H1 (cell line): Measurements from ENCODE around the gene LDAH. TPM values are rescaled to one million over a fixed set of nuclear protein-coding genes. Genes with fewer than 3 reads are reported as not detected.

Source experiments
- CTCF ChIA-PET: fragments of 300-600 bp; sonication (Branson Sonifier 250); formaldehyde crosslinking; loops from one replicate; lab custom pipeline; 2021; ENCODE audit not compliant: partially characterized antibody; lab: Charles Lee
- POLR2A ChIA-PET: fragments of 300-600 bp; sonication (Branson Sonifier 250); formaldehyde crosslinking; loops from one replicate; lab custom pipeline; 2021; ENCODE audit warnings: inconsistent platforms; ENCODE audit not compliant: partially characterized antibody; lab: Charles Lee
- DNase-seq, 2 experiments: peaks; one replicate each; pipeline versions ENCODE4 v3.0.0 to v3.0.0-alpha.2; 2010 to 2022; ENCODE audit warnings: low spot score in 2 of 2, low read depth in 1 of 2, mixed read lengths in 1 of 2
- FAIRE-seq: peaks from 2 replicates; lab custom pipeline; 2011; peaks lifted over from hg19 to GRCh38; lab: Jason Lieb, UNC
- H2AFZ ChIP-seq: 2 replicates; pipeline ENCODE4 v1.8.1; 2012; ENCODE audit warnings: low read length, inconsistent platforms
- H2AK5ac ChIP-seq: 2 replicates; pipeline ENCODE4 v1.6.1; 2013; ENCODE audit warnings: low read depth, low read length
- H2BK120ac ChIP-seq: replicated peaks from 2 replicates; pipeline ENCODE3; 2013; ENCODE audit warnings: low read depth, low read length, inconsistent platforms
- H2BK12ac ChIP-seq: 2 replicates; pipeline ENCODE4 v1.6.1; 2013; ENCODE audit warnings: low read depth, low read length
- H2BK15ac ChIP-seq: 2 replicates; pipeline ENCODE4 v1.6.1; 2013; ENCODE audit warnings: low read length
- H2BK20ac ChIP-seq: 2 replicates; pipeline ENCODE4 v1.6.1; 2013; ENCODE audit warnings: low read length
- H2BK5ac ChIP-seq: 2 replicates; pipeline ENCODE4 v1.6.1; 2013; ENCODE audit warnings: low read depth, low read length
- H3K14ac ChIP-seq: 2 replicates; pipeline ENCODE4 v1.6.1; 2013; ENCODE audit warnings: inconsistent platforms; ENCODE audit not compliant: insufficient read length
- H3K18ac ChIP-seq: 2 replicates; pipeline ENCODE4 v1.6.1; 2013; ENCODE audit warnings: low read length; ENCODE audit errors: extremely low read depth
- H3K23ac ChIP-seq: 2 replicates; pipeline ENCODE4 v1.6.1; 2013; ENCODE audit warnings: inconsistent platforms; ENCODE audit not compliant: insufficient read length
- H3K23me2 ChIP-seq: 2 replicates; pipeline ENCODE4 v1.6.1; 2013; ENCODE audit warnings: low read depth, low read length
- H3K27ac ChIP-seq: 2 replicates; pipeline ENCODE4 v1.6.1; 2011; ENCODE audit warnings: low read depth, low read length, inconsistent platforms
- H3K27me3 ChIP-seq, 4 experiments: replicated peaks in 1 of 4; 1 replicate in 1 of 4; 2 replicates in 3 of 4; pipeline versions ENCODE4 v1.6.1 to v1.8.1; 2011 to 2013; ENCODE audit warnings: low read length in 3 of 4, mild to moderate bottlenecking in 3 of 4, inconsistent platforms in 2 of 4, mixed read lengths in 2 of 4, moderate library complexity in 1 of 4; ENCODE audit not compliant: control insufficient read depth in 3 of 4, insufficient read depth in 3 of 4; ENCODE audit errors: extremely low read depth in 1 of 4
- H3K36me3 ChIP-seq, 4 experiments: 2 replicates each; pipeline versions ENCODE4 v1.6.1 to v1.8.1; 2011 to 2013; ENCODE audit warnings: mild to moderate bottlenecking in 4 of 4, low read length in 3 of 4, moderate library complexity in 2 of 4, control low read depth in 1 of 4, inconsistent platforms in 1 of 4; ENCODE audit not compliant: insufficient read depth in 4 of 4, control insufficient read depth in 2 of 4
- H3K4ac ChIP-seq: replicated peaks from 2 replicates; pipeline ENCODE3; 2013; ENCODE audit warnings: low read length, low read depth, mixed read lengths, inconsistent platforms; ENCODE audit not compliant: insufficient read length
- H3K4me1 ChIP-seq, 4 experiments: replicated peaks in 1 of 4; 1 replicate in 1 of 4; 2 replicates in 3 of 4; pipeline versions ENCODE4 v1.6.1 to v1.8.1; 2011 to 2013; ENCODE audit warnings: low read length in 3 of 4, inconsistent platforms in 2 of 4, mixed read lengths in 1 of 4; ENCODE audit not compliant: insufficient read depth in 4 of 4, control insufficient read depth in 3 of 4
- H3K4me2 ChIP-seq, 2 experiments: 2 replicates each; pipeline versions ENCODE4 v1.6.1 to v1.8.1; 2011 to 2013; ENCODE audit warnings: low read depth in 2 of 2, low read length in 2 of 2, control low read depth in 1 of 2, inconsistent platforms in 1 of 2, mild to moderate bottlenecking in 1 of 2; ENCODE audit not compliant: insufficient read depth in 1 of 2
- H3K4me3 ChIP-seq, 4 experiments: fragments of 200-600, 300-600 bp in 1 of 4; sonication (generic), shearing (Covaris generic), sonication (Bioruptor Twin) in 1 of 4; 2 replicates each; pipeline versions ENCODE4 v1.5.1 to v1.8.1; 2011 to 2016; ENCODE audit warnings: low read length in 4 of 4, low read depth in 3 of 4, control low read depth in 2 of 4, inconsistent platforms in 2 of 4, mild to moderate bottlenecking in 2 of 4, mixed read lengths in 1 of 4, moderate library complexity in 1 of 4; ENCODE audit not compliant: insufficient read depth in 2 of 4; ENCODE audit errors: extremely low read depth in 1 of 4
- H3K56ac ChIP-seq: replicated peaks from 2 replicates; pipeline ENCODE3; 2013; ENCODE audit warnings: low read depth, mild to moderate bottlenecking, mixed read lengths, low read length, inconsistent platforms; ENCODE audit not compliant: insufficient read length
- H3K79me1 ChIP-seq: 2 replicates; pipeline ENCODE4 v1.6.1; 2013; ENCODE audit warnings: low read depth, low read length, control low read depth
- H3K79me2 ChIP-seq, 2 experiments: 2 replicates each; pipeline versions ENCODE4 v1.6.1 to v1.8.1; 2012 to 2013; ENCODE audit warnings: low read length in 2 of 2, mild to moderate bottlenecking in 2 of 2, inconsistent platforms in 1 of 2; ENCODE audit not compliant: insufficient read depth in 2 of 2, control insufficient read depth in 1 of 2
- H3K9ac ChIP-seq, 4 experiments: replicated peaks in 1 of 4; 1 replicate in 1 of 4; 2 replicates in 3 of 4; pipeline versions ENCODE4 v1.6.1 to v1.8.1; 2011 to 2013; ENCODE audit warnings: low read depth in 3 of 4, low read length in 3 of 4, control low read depth in 2 of 4, mild to moderate bottlenecking in 2 of 4, moderate library complexity in 2 of 4, inconsistent platforms in 1 of 4; ENCODE audit errors: extremely low read depth in 1 of 4
- H3K9me3 ChIP-seq, 2 experiments: 2 replicates each; pipeline versions ENCODE4 v1.6.1 to v1.8.1; 2012 to 2013; ENCODE audit warnings: mild to moderate bottlenecking in 2 of 2, moderate library complexity in 2 of 2, control low read depth in 1 of 2, inconsistent platforms in 1 of 2, low read depth in 1 of 2, low read length in 1 of 2, mixed read lengths in 1 of 2; ENCODE audit not compliant: insufficient read depth in 2 of 2
- H4K20me1 ChIP-seq, 2 experiments: replicated peaks in 1 of 2; 2 replicates each; pipeline versions ENCODE3 to v1.8.1; 2011 to 2013; ENCODE audit warnings: inconsistent platforms in 2 of 2, low read length in 2 of 2, mild to moderate bottlenecking in 1 of 2; ENCODE audit not compliant: insufficient read depth in 2 of 2, control insufficient read depth in 1 of 2
- H4K5ac ChIP-seq: 2 replicates; pipeline ENCODE4 v1.6.1; 2013; ENCODE audit warnings: low read length, low read depth, mixed read lengths, inconsistent platforms; ENCODE audit not compliant: insufficient read length
- H4K8ac ChIP-seq: 2 replicates; pipeline ENCODE4 v1.8.0; 2013; ENCODE audit warnings: mild to moderate bottlenecking, moderate library complexity, low read length, inconsistent platforms; ENCODE audit not compliant: insufficient read depth; ENCODE audit errors: extremely low read depth
- H4K91ac ChIP-seq: replicated peaks from 2 replicates; pipeline ENCODE3; 2013; ENCODE audit warnings: low read length, mixed read lengths, inconsistent platforms; ENCODE audit not compliant: insufficient read length
- EGR1 ChIP-seq: IDR thresholded peaks from 2 replicates; pipeline ENCODE4 v1.6.1; 2011; ENCODE audit warnings: low read depth, low read length, borderline replicate concordance
- EZH2 ChIP-seq: fragments of 200-600 bp; sonication (generic); IDR thresholded peaks from 2 replicates; pipeline ENCODE4 v1.7.1; 2012; ENCODE audit warnings: low read depth, mild to moderate bottlenecking, moderate library complexity, low read length, inconsistent platforms; ENCODE audit not compliant: severe bottlenecking
- FOSL1 ChIP-seq: IDR thresholded peaks from 2 replicates; pipeline ENCODE4 v1.6.1; 2011; ENCODE audit warnings: mild to moderate bottlenecking, low read depth, low read length, moderate library complexity; ENCODE audit not compliant: insufficient read depth
- GABPA ChIP-seq: IDR thresholded peaks from 2 replicates; pipeline ENCODE4 v1.6.1; 2011; ENCODE audit warnings: mild to moderate bottlenecking, low read length, moderate library complexity, borderline replicate concordance; ENCODE audit not compliant: insufficient read depth
- RNF2 ChIP-seq: fragments of 200-900, 300-1000 bp; sonication (generic); IDR thresholded peaks from 2 replicates; pipeline ENCODE4 v1.7.1; 2016; ENCODE audit warnings: borderline replicate concordance, low read depth, mild to moderate bottlenecking, antibody characterized with exemption, low read length; ENCODE audit not compliant: poor library complexity, severe bottlenecking; ENCODE audit errors: missing control alignments
- SUZ12 ChIP-seq: fragments of 200-600 bp; sonication (generic); IDR thresholded peaks from 2 replicates; pipeline ENCODE4 v1.6.1; 2012; ENCODE audit warnings: mild to moderate bottlenecking, inconsistent platforms, low read length, moderate library complexity, mixed read lengths
- WGBS, 2 experiments: shearing (Covaris generic) in 1 of 2; methylation state at CpG; one replicate each; pipeline versions ENCODE4 v1.1.6 to v1.1.7; 2013 to 2015; ENCODE audit warnings: low lambda C conversion rate in 2 of 2, mixed read lengths in 2 of 2, inconsistent platforms in 1 of 2, low coverage in 1 of 2, missing lambda C conversion rate in 1 of 2; ENCODE audit not compliant: insufficient replicate concordance in 2 of 2, insufficient coverage in 1 of 2, insufficient read length in 1 of 2; ENCODE audit errors: extremely low coverage in 1 of 2, missing lambda C conversion rate in 1 of 2; 5-methylcytosine and 5-hydroxymethylcytosine counted together
- polyA plus RNA-seq, 7 experiments: library from polyadenylated mRNA; depleted of rRNA in 3 of 7; stranded (reverse) in 5 of 7; unstranded in 2 of 7; fragments of >200 nt in 5 of 7; fragments of 200-250 nt in 2 of 7; gene quantifications; 1 replicate in 5 of 7; 2 replicates in 1 of 7; 4 replicates in 1 of 7; pipeline versions ENCODE4 v1.2.1 to v1.2.3, GENCODE V29; 2011 to 2013; ENCODE audit warnings: missing spikeins in 2 of 7, mixed read lengths in 2 of 7
- total RNA-seq: library from RNA; stranded (reverse); fragmentation: NEBNext Ultra II Directional; extraction: Animal tissue kit (Norgen Biotek cat#: 25700); gene quantifications from 2 replicates; pipeline ENCODE4 v1.2.1, GENCODE V29; 2021

The LDAH gene
- total and polyA plus RNA-seq, 2 of the 8 experiments (the other 6 are each of a cell fraction or from before 2014, with no cell fraction given), result 10.9 to 26.3 TPM

GRCh38 chr2:20666005-20666303 is 156.9 kb downstream of the LDAH start:
- Histone ChIP-seq H4K20me1 (peaks cover 2 to 16% of the 10 kb centered on the region in 2 experiments), H3K4ac (no peak overlapping the region), H3K4me2 (peak overlapping the region; percentile 88 to 92), H3K23me2 (peaks cover 17% of the 10 kb centered on the region; the same call in 1 of the 2 replicates), H4K5ac (no peak overlapping the region), H2BK20ac (no peak overlapping the region), H3K4me3 (peak overlapping the region; percentile 40 to 76 (median 58)), H3K9me3 (no peaks in the 10 kb centered on the region; a peak in 1 of 4 replicates), H3K36me3 (peaks cover 0 to 5% (median 0%) of the 10 kb centered on the region in 4 experiments; a peak in 1 of 8 replicates), H3K18ac (peak overlapping the region; percentile 71; the same call in 1 of the 2 replicates), H3K14ac (no peak overlapping the region), H2AFZ (0 out of 2 replicates have a peak overlapping the region, but pooled peaks have one; percentile 2), H3K79me1 (no peaks in the 10 kb centered on the region), H3K23ac (no peak overlapping the region), H4K91ac (no peak overlapping the region), H3K79me2 (no peaks in the 10 kb centered on the region), H2BK120ac (no peak overlapping the region), H3K4me1 (peaks cover 0 to 25% (median 10%) of the 10 kb centered on the region in 4 experiments; a peak in 6 of 7 replicates), H3K56ac (no peak overlapping the region), H3K9ac (no peak overlapping the region), H3K27me3 (peaks cover 79 to 92% (median 88%) of the 10 kb centered on the region in 4 experiments), H4K8ac (no peak overlapping the region), H3K27ac (no peak overlapping the region), H2BK15ac (no peak overlapping the region), H2BK12ac (peak overlapping the region; percentile 68; the same call in 1 of the 2 replicates), H2AK5ac (no peak overlapping the region), H2BK5ac (no peak overlapping the region)
- POLR2A ChIA-PET, result interaction anchor here (0.9 to 2.2 kb wide), 4 partner anchors 9 to 15 kb away, joined by 3 to 8 read pairs (median 7); partner anchors contain the start of gene HS1BP3
- CTCF ChIA-PET, result interaction anchor here (0.8 to 8.9 kb wide), 11 partner anchors 9 to 361 kb away, joined by 3 to 266 read pairs (median 4); partner anchors contain the start of gene HS1BP3
- FAIRE-seq (no peak), DNase-seq (peak in 1 of 2 experiments; percentile 78)
- 2% methylated on average over 29 of the region's 34 CpGs; no CpG with 5 or more reads in 1 of the 2 experiments for WGBS, 2 experiments
- TF ChIP-seq FOSL1 (no peak), EZH2 (peak; percentile 98), RNF2 (peak; percentile 90), GABPA (peak; percentile 61; the same call in 1 of the 2 replicates), EGR1 (no peak), SUZ12 (peak; percentile 94; the same call in 1 of the 2 replicates)
